Fibroblast of pulmonary artery (primary cell): ENCODE data around the gene RBM17.

ENCODE experiments used
- DNase-seq: peaks from one replicate; pipeline ENCODE4 v3.0.0-alpha.2; 2010; ENCODE audit warnings: low read depth
- H3K4me3 ChIP-seq: replicated peaks from 2 replicates; pipeline ENCODE4 v1.5.1; 2011; ENCODE audit warnings: low read depth, mild to moderate bottlenecking, control low read depth, low read length, moderate library complexity
- TF ChIP-seq, protein P1 (sequence below): IDR thresholded peaks from 2 replicates; pipeline ENCODE4 v1.5.1; 2011; ENCODE audit warnings: mild to moderate bottlenecking, control low read depth, low read length, inconsistent platforms; ENCODE audit errors: missing control alignments

RBM17 gene

GRCh38 chr10:6114805-6115341 is 26.0 kb downstream of the RBM17 start:
- DNase-seq = peak; percentile 85
- no peak overlapping the region for H3K4me3 ChIP-seq

DNA sequence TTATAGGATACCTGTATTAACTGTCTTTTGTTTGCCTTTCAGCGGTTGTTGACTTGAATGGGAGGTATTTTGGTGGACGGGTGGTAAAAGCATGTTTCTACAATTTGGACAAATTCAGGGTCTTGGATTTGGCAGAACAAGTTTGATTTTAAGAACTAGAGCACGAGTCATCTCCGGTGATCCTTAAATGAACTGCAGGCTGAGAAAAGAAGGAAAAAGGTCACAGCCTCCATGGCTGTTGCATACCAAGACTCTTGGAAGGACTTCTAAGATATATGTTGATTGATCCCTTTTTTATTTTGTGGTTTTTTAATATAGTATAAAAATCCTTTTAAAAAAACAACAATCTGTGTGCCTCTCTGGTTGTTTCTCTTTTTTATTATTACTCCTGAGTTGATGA is 26.6 kb downstream of the RBM17 start:
- TF ChIP-seq, protein P1, sequence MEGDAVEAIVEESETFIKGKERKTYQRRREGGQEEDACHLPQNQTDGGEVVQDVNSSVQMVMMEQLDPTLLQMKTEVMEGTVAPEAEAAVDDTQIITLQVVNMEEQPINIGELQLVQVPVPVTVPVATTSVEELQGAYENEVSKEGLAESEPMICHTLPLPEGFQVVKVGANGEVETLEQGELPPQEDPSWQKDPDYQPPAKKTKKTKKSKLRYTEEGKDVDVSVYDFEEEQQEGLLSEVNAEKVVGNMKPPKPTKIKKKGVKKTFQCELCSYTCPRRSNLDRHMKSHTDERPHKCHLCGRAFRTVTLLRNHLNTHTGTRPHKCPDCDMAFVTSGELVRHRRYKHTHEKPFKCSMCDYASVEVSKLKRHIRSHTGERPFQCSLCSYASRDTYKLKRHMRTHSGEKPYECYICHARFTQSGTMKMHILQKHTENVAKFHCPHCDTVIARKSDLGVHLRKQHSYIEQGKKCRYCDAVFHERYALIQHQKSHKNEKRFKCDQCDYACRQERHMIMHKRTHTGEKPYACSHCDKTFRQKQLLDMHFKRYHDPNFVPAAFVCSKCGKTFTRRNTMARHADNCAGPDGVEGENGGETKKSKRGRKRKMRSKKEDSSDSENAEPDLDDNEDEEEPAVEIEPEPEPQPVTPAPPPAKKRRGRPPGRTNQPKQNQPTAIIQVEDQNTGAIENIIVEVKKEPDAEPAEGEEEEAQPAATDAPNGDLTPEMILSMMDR = no peak
- no peak for DNase-seq
- no peak overlapping the region for H3K4me3 ChIP-seq

More at GRCh38 chr10:6114805-6115341, 26.0 kb downstream of the RBM17 start:
- TF ChIP-seq, protein P1 = peak; percentile 3

DNA sequence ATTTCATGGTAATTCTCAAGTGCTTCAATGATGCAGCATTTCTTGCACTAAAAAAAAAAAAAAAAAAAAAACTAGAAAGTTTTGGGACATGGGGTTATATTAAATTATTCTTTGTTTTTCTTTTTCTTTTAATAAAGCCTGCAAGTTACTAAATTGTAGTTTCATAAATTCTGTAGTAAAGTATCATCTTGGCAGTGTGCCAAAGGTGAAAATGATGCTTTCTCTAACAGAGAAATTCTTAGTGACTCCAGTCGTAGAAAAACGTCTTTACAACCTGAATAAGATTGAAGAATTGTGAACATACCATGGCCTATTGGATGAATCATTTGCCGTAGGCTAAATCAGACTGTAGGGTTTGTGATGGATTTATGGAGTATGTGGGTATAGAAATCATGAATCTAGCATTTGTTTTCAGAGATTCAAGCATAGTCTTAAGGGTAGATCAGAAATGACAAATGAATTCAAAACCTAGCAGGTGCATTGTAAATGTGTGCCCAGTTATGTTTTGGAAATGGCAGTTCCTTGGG is 27.1 kb downstream of the RBM17 start:
- no peak for DNase-seq
- H3K4me3 ChIP-seq = no peak overlapping the region
- TF ChIP-seq, protein P1 = no peak

DNA sequence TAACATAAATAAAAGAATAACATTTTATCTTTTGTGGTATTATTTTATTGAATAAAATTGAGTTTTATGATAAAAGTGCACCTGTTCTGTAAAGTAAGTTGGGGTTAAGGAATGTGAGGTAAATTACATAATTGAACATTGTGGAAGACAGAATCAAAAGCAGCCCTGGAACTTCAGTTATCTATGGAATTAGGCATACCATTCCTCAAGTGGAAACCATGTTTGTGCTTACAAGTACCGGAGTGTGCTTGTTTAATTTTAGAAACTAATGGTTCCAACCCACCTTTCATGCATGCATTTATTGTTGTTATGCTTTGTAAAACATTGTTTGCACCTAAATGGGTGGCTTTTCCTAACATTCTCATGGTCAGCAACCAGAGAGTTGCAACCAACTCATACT is 28.0 kb downstream of the RBM17 start:
- TF ChIP-seq, protein P1 = no peak
- DNase-seq = no peak
- no peak overlapping the region for H3K4me3 ChIP-seq

DNA sequence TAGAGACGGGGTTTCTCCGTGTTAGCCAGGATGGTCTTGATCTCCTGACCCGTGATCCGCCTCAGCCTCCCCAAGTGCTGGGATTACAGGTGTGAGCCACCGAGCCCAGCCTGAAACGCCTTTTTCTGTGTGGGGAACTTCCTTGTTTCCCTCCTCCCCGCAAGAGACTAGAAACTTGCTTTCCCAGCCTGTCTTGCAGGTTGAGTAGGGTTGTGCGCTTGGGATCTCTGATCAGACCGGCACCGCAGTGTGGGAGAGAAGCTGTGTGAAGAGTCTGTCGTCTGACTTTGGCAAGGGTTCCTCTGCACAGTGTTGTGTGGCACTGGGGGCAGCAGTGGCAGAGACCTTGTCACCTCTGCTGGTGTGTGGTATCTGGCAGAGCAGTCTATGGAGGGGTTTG is 28.9 kb downstream of the RBM17 start:
- TF ChIP-seq, protein P1 = no peak
- no peak for DNase-seq
- H3K4me3 ChIP-seq = no peak overlapping the region

- H3K4me3 ChIP-seq = no peak overlapping the region
- TF ChIP-seq, protein P1 = no peak
- DNase-seq = no peak
Observed at GRCh38 chr10:6119423-6119822, 30.6 kb downstream of the RBM17 start.

GRCh38 chr10:6119962-6120361 is 31.1 kb downstream of the RBM17 start:
- H3K4me3 ChIP-seq = no peak overlapping the region
- TF ChIP-seq, protein P1 = no peak
- no peak for DNase-seq
